HG03460 (cell line): ENCODE results near the gene ZNF708.
"Not testable (repeated sequence)": the region's sequence is repeated elsewhere in the genome, so short reads cannot be mapped to it uniquely, and the experiment has no call there.

Experiments used
- ATAC-seq: cut with Tn5 transposase; IDR thresholded peaks from one replicate; pipeline ENCODE4 v1.9.1; 2021; ENCODE audit not compliant: unreplicated experiment

ZNF708 gene

GRCh38 chr19:21260164-21260847 lies 68.9 kb downstream of the ZNF708 start:
- ATAC-seq: no peak

- not testable (repeated sequence) for ATAC-seq
Observed at GRCh38 chr19:21259421-21260124, 69.6 kb downstream of the ZNF708 start.

GRCh38 chr19:21256722-21257121 lies 72.5 kb downstream of the ZNF708 start:
- no peak for ATAC-seq
